Endothelial cell of umbilical vein (primary cell): Measurements from ENCODE around the gene NDUFAB1. TPM values are rescaled to one million over a fixed set of nuclear protein-coding genes. Genes with fewer than 3 reads are reported as not detected.

Experiments
- BruUV-seq: library from RNA; stranded (reverse); fragments of 400-500 nt; replicated peaks from 2 replicates; lab custom pipeline; 2021; lab: Mats Ljungman, UMichigan
- CTCF ChIA-PET: fragments of 300-600, 350-600 bp; sonication (Branson Sonifier 250); formaldehyde crosslinking; loops from one replicate; lab custom pipeline; 2021; ENCODE audit warnings: antibody characterized with exemption, inconsistent platforms; lab: Charles Lee
- POLR2A ChIA-PET: fragments of 300-600, 350-600 bp; sonication (Branson Sonifier 250); formaldehyde crosslinking; loops from one replicate; lab custom pipeline; 2021; ENCODE audit warnings: antibody characterized with exemption, inconsistent platforms; lab: Charles Lee
- DNase-seq: peaks from one replicate; pipeline ENCODE4 v3.0.0-alpha.2; 2011; ENCODE audit warnings: low read depth, low spot score
- FAIRE-seq: peaks from 2 replicates; lab custom pipeline; 2011; peaks lifted over from hg19 to GRCh38; lab: Jason Lieb, UNC
- H2AFZ ChIP-seq: 2 replicates; pipeline ENCODE4 v1.6.0; 2012; ENCODE audit warnings: low read depth, low read length, control low read depth, inconsistent platforms
- H3K27ac ChIP-seq: 2 replicates; pipeline ENCODE4 v1.5.1; 2011; ENCODE audit warnings: low read depth, mild to moderate bottlenecking, control low read depth, low read length, moderate library complexity; ENCODE audit not compliant: insufficient read depth
- H3K27me3 ChIP-seq, 2 experiments: 2 replicates each; pipeline versions ENCODE4 v1.6.0 to v1.6.1; 2011; ENCODE audit warnings: low read length in 2 of 2, mixed read lengths in 1 of 2; ENCODE audit not compliant: control insufficient read depth in 2 of 2, insufficient read depth in 2 of 2
- H3K36me3 ChIP-seq, 2 experiments: 2 replicates in 1 of 2; 3 replicates in 1 of 2; pipeline ENCODE4 v1.5.1; 2011; ENCODE audit warnings: low read length in 2 of 2, mild to moderate bottlenecking in 1 of 2, moderate library complexity in 1 of 2; ENCODE audit not compliant: control insufficient read depth in 2 of 2, insufficient read depth in 2 of 2; ENCODE audit errors: extremely low read depth in 1 of 2
- H3K4me1 ChIP-seq: 3 replicates; pipeline ENCODE4 v1.5.1; 2011; ENCODE audit warnings: mild to moderate bottlenecking, low read length; ENCODE audit not compliant: control insufficient read depth, insufficient read depth; ENCODE audit errors: extremely low read depth
- H3K4me2 ChIP-seq: 2 replicates; pipeline ENCODE4 v1.6.1; 2011; ENCODE audit warnings: low read length, control low read depth, mixed read lengths; ENCODE audit not compliant: insufficient read depth
- H3K4me3 ChIP-seq, 3 experiments: fragments of 200-600 bp in 1 of 3; sonication (generic), shearing (Covaris generic) in 1 of 3; replicated peaks in 1 of 3; 2 replicates each; pipeline ENCODE4 v1.5.1; 2011 to 2016; ENCODE audit warnings: control low read depth in 3 of 3, low read length in 3 of 3, mild to moderate bottlenecking in 2 of 3, inconsistent platforms in 1 of 3, low read depth in 1 of 3, moderate library complexity in 1 of 3; ENCODE audit not compliant: insufficient read depth in 1 of 3
- H3K79me2 ChIP-seq: 2 replicates; pipeline ENCODE4 v1.6.0; 2012; ENCODE audit warnings: low read length, inconsistent platforms; ENCODE audit not compliant: control insufficient read depth, insufficient read depth
- H3K9ac ChIP-seq: replicated peaks from 2 replicates; pipeline ENCODE3; 2011; ENCODE audit warnings: low read length, control low read depth; ENCODE audit not compliant: insufficient read depth; ENCODE audit errors: extremely low read depth
- H3K9me1 ChIP-seq: replicated peaks from 3 replicates; pipeline ENCODE4 v1.6.0; 2011; ENCODE audit warnings: mild to moderate bottlenecking, low read length; ENCODE audit not compliant: control insufficient read depth, insufficient read depth; ENCODE audit errors: extremely low read depth
- H3K9me3 ChIP-seq: replicated peaks from 2 replicates; pipeline ENCODE4 v1.5.1; 2012; ENCODE audit warnings: low read length, inconsistent platforms; ENCODE audit not compliant: control insufficient read depth, insufficient read depth
- H4K20me1 ChIP-seq: replicated peaks from 2 replicates; pipeline ENCODE3; 2011; ENCODE audit warnings: mild to moderate bottlenecking, low read length; ENCODE audit not compliant: control insufficient read depth, insufficient read depth; ENCODE audit errors: extremely low read depth
- EZH2 ChIP-seq: IDR thresholded peaks from 2 replicates; pipeline ENCODE4 v1.6.1; 2012; ENCODE audit warnings: borderline replicate concordance, low read depth, mild to moderate bottlenecking, moderate library complexity, low read length, inconsistent platforms; ENCODE audit not compliant: severe bottlenecking
- FOS ChIP-seq: IDR thresholded peaks from 2 replicates; pipeline ENCODE4 v1.6.1; 2011; ENCODE audit warnings: mild to moderate bottlenecking, low read length, moderate library complexity, borderline replicate concordance; ENCODE audit not compliant: insufficient read depth
- GATA2 ChIP-seq: IDR thresholded peaks from 2 replicates; pipeline ENCODE4 v1.7.0; 2011; ENCODE audit warnings: low read depth, mild to moderate bottlenecking, moderate library complexity, mixed read lengths, low read length; ENCODE audit not compliant: insufficient read length, insufficient read depth
- JUN ChIP-seq: IDR thresholded peaks from 2 replicates; pipeline ENCODE4 v1.6.1; 2011; ENCODE audit warnings: borderline replicate concordance, low read depth; ENCODE audit not compliant: insufficient read length, insufficient read depth
- MYC ChIP-seq: IDR thresholded peaks from one replicate; pipeline ENCODE4 v1.6.1; 2011; ENCODE audit warnings: mild to moderate bottlenecking, low read depth, low read length
- POLR2A ChIP-seq: IDR thresholded peaks from 2 replicates; pipeline ENCODE4 v1.6.1; 2012; ENCODE audit warnings: low read depth, mild to moderate bottlenecking, control low read depth, low read length
- POLR2AphosphoS5 ChIP-seq: IDR thresholded peaks from 2 replicates; pipeline ENCODE4 v1.6.1; 2012; ENCODE audit warnings: low read depth, mild to moderate bottlenecking, control low read depth, low read length, moderate library complexity; ENCODE audit not compliant: insufficient read depth
- dilution Hi-C: fragments of 300-500 bp; cut with MboI; formaldehyde crosslinking; loops from one replicate; pipeline ENCODE4 v1.15.0; 2019; ENCODE audit warnings: low sequenced_read_pairs; ENCODE audit not compliant: extremely low pct_ligation_motif_present
- intact Hi-C: fragments of 100-400 bp; cut with micrococcal nuclease; formaldehyde crosslinking; loops from one replicate; pipeline ENCODE4 v1.10.0; 2022
- polyA plus RNA-seq, 4 experiments: library from polyadenylated mRNA; depleted of rRNA in 3 of 4; stranded (reverse) in 3 of 4; unstranded in 1 of 4; fragments of >200 nt; gene quantifications; 2 replicates each; pipeline versions ENCODE4 v1.2.1 to v1.2.3, GENCODE V29; 2011 to 2012; ENCODE audit warnings: missing spikeins in 1 of 4
- total RNA-seq: library from RNA; stranded (reverse); gene quantifications from 2 replicates; pipeline ENCODE4 v1.2.3, GENCODE V29; 2021
- TF ChIP-seq, protein P1 (sequence below): IDR thresholded peaks from 2 replicates; pipeline ENCODE4 v1.6.1; 2011; ENCODE audit not compliant: insufficient read depth, insufficient read length
- TF ChIP-seq, protein P2 (sequence below), 2 donors: IDR thresholded peaks; 1 replicate in 1 of 2; 2 replicates in 1 of 2; pipeline ENCODE4 v1.5.1; 2011; ENCODE audit warnings: low read length in 2 of 2, mild to moderate bottlenecking in 2 of 2, moderate library complexity in 2 of 2, control low read depth in 1 of 2, inconsistent platforms in 1 of 2, low read depth in 1 of 2; ENCODE audit not compliant: insufficient read depth in 1 of 2; ENCODE audit errors: extremely low read depth in 1 of 2

NDUFAB1 gene
- total and polyA plus RNA-seq, 2 donors (not counting 3 experiments of a cell fraction or from before 2014, with no cell fraction given) = 112 to 228 TPM

DNA sequence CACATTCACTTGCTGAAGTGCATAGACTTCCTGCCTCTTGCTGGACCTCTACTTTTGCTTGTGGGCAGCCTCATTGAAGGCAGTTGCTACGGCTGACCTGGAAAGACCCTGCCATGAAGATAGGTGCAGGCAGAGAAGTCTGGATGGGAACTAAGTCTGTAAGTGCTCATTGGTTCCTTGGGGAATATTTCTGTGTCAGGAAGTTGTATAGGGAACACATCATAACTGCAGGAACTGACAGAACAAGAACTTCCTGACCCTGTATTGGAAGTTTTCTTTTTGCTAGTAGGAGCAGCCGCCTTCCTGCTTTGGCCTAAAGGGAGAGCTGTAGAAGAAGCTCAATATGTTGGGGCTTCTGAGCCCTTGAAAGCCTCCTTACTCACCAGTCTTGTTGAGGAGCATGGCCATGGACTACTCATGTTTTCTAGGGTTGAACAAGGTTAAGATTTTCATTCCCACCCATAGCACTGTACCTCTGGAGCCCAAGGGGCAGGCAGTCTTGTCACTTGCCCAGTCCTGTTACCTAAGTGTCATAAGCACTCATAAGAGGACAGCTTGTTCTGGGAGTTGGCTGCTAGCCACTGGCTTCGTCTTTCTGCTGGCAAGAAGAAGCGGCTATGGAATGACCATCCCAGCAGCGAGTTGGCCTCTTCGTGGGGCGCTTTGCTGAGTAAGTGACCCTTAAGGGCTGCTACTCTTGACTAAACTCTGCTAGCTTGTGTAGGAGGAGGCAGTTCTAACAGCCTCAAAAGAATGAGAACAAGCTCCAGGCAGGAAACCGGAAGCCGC is 31.3 kb downstream of the NDUFAB1 start:
- ChIA-PET CTCF (no interaction called here), POLR2A (no interaction called here)
- H3K27ac ChIP-seq = no peak overlapping the region
- H3K4me3 ChIP-seq = no peak overlapping the region
- H3K9me3 ChIP-seq = no peaks in the 10 kb centered on the region
- H3K9me1 ChIP-seq = no peaks in the 10 kb centered on the region
- H3K4me1 ChIP-seq = no peaks in the 10 kb centered on the region
- intact Hi-C loops = no loop called here
- no peak overlapping the region for H3K4me2 ChIP-seq
- H3K36me3 ChIP-seq = peaks cover 29 to 45% of the 10 kb centered on the region in 2 experiments
- no peaks in the 10 kb centered on the region for H4K20me1 ChIP-seq
- DNase-seq = no peak
- no peak overlapping the region for H2AFZ ChIP-seq
- TF ChIP-seq JUN (no peak), GATA2 (no peak), MYC (no peak), EZH2 (no peak), POLR2AphosphoS5 (no peak), POLR2A (no peak)
- TF ChIP-seq, protein P1, sequence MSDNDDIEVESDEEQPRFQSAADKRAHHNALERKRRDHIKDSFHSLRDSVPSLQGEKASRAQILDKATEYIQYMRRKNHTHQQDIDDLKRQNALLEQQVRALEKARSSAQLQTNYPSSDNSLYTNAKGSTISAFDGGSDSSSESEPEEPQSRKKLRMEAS = no peak
- dilution Hi-C loops = no loop called here
- FAIRE-seq = no peak
- BruUV-seq = no TSS peak
- H3K79me2 ChIP-seq = peaks cover 14% of the 10 kb centered on the region
- H3K9ac ChIP-seq = no peak overlapping the region
- H3K27me3 ChIP-seq = no peaks in the 10 kb centered on the region

DNA sequence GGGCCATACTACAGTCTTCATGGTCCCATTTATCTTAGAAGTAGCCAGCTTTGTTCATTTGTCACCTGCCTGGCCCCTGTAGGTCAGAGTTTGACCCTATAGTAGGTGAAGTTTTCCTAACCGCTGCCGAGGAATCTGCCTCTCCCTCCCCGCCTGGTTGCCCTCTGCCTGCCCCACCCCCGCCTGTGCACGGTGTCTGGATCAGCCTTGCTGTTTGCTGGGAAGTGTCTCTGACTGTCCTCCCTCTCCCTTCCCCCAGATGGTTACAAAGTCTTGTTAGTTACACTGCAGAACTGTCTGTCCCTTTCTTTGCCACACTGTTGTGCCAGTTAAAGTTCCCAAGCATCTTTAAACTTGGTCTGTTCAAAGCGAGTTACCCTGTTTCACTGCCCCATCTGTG is 32.9 kb downstream of the NDUFAB1 start:
- BruUV-seq = no TSS peak
- peaks cover 31 to 46% of the 10 kb centered on the region in 2 experiments for H3K36me3 ChIP-seq

More for the DNA sequence above, 32.9 kb downstream of the NDUFAB1 start:
- no peak for FAIRE-seq
- POLR2A ChIA-PET = no interaction called here
- Histone ChIP-seq H3K79me2 (peaks cover 28% of the 10 kb centered on the region), H3K4me1 (peaks cover 9% of the 10 kb centered on the region), H4K20me1 (no peaks in the 10 kb centered on the region), H3K27ac (no peak overlapping the region), H3K9me1 (no peaks in the 10 kb centered on the region), H3K27me3 (no peaks in the 10 kb centered on the region), H3K9me3 (no peaks in the 10 kb centered on the region), H3K9ac (no peak overlapping the region), H3K4me2 (no peak overlapping the region), H3K4me3 (no peak overlapping the region), H2AFZ (no peak overlapping the region)
- no peak for DNase-seq
- CTCF ChIA-PET = no interaction called here
- dilution Hi-C loops (no loop called here), intact Hi-C loops (no loop called here)
- no peak for TF ChIP-seq MYC
- TF ChIP-seq, protein P2, sequence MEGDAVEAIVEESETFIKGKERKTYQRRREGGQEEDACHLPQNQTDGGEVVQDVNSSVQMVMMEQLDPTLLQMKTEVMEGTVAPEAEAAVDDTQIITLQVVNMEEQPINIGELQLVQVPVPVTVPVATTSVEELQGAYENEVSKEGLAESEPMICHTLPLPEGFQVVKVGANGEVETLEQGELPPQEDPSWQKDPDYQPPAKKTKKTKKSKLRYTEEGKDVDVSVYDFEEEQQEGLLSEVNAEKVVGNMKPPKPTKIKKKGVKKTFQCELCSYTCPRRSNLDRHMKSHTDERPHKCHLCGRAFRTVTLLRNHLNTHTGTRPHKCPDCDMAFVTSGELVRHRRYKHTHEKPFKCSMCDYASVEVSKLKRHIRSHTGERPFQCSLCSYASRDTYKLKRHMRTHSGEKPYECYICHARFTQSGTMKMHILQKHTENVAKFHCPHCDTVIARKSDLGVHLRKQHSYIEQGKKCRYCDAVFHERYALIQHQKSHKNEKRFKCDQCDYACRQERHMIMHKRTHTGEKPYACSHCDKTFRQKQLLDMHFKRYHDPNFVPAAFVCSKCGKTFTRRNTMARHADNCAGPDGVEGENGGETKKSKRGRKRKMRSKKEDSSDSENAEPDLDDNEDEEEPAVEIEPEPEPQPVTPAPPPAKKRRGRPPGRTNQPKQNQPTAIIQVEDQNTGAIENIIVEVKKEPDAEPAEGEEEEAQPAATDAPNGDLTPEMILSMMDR (IDR thresholded peaks at IDR 0.05; ENCODE audit: extremely low read depth in 1 of 2, insufficient read depth in 1 of 2, low read depth in 1 of 2, low read length in 2 of 2) = no peak
- no peak for TF ChIP-seq JUN
- TF ChIP-seq, protein P1 = no peak
- no peak for TF ChIP-seq FOS
- TF ChIP-seq GATA2 = no peak
- TF ChIP-seq EZH2 = no peak
- TF ChIP-seq POLR2AphosphoS5 = no peak
- no peak for TF ChIP-seq POLR2A
